ENCODE measurements around the gene CIZ1. TPM values are rescaled to one million over a fixed set of nuclear protein-coding genes. Genes with fewer than 3 reads are reported as not detected.

The CIZ1 gene
- total RNA-seq, 1 experiment from 2014 or later = 104 TPM

GRCh38 chr9:128153060-128153946 lies 38.1 kb downstream of the CIZ1 start:
- H3K9me3 Mint-ChIP-seq = no peaks in the 10 kb centered on the region
- no peaks in the 10 kb centered on the region for H3K27me3 ChIP-seq (ENCODE audit: insufficient read depth, low read length)

More at GRCh38 chr9:128153060-128153946, 38.1 kb downstream of the CIZ1 start:
- no peaks in the 10 kb centered on the region for H3K79me1 ChIP-seq (ENCODE audit: insufficient read depth, low read depth, low read length, poor library complexity, severe bottlenecking)
- no peak overlapping the region for H3K4me2 ChIP-seq (ENCODE audit: insufficient read depth, insufficient read length, low read length)
- H3K18ac ChIP-seq (ENCODE audit: insufficient read length, low read depth, low read length) = no peak overlapping the region
- H3K36me3 Mint-ChIP-seq (ENCODE audit: insufficient read depth in 1 of 3, low read depth in 3 of 3) = no peaks in the 10 kb centered on the region
- H3K23me2 ChIP-seq (ENCODE audit: insufficient read length, low read depth, low read length, poor library complexity, severe bottlenecking) = no peaks in the 10 kb centered on the region
- no peak overlapping the region for H4K91ac ChIP-seq (ENCODE audit: insufficient read length, low read depth, low read length)
- H3K4me1 Mint-ChIP-seq = peaks cover 7 to 15% of the 10 kb centered on the region in 2 experiments
- H3K79me2 ChIP-seq (ENCODE audit: insufficient read depth, low read length) = no peaks in the 10 kb centered on the region
- no peaks in the 10 kb centered on the region for H3K9me3 ChIP-seq (ENCODE audit: control insufficient read depth, low read depth, low read length)
- no peak overlapping the region for H3T11ph ChIP-seq (ENCODE audit: low read length)
- no peak overlapping the region for H2AK5ac ChIP-seq (ENCODE audit: insufficient read length, low read length)
- no peak overlapping the region for H3K23ac ChIP-seq (ENCODE audit: insufficient read length, low read depth, low read length)
- no peak overlapping the region for H2BK12ac ChIP-seq (ENCODE audit: insufficient read length, low read depth, low read length)
- H2BK5ac ChIP-seq (ENCODE audit: insufficient read length, low read length) = no peak overlapping the region
- no peak overlapping the region for H3K56ac ChIP-seq (ENCODE audit: insufficient read length, low read depth, low read length)
- H2BK120ac ChIP-seq (ENCODE audit: low read depth, low read length, poor library complexity, severe bottlenecking) = no peak overlapping the region
- no peak overlapping the region for H3K9ac ChIP-seq (ENCODE audit: extremely low read depth, insufficient read length, low read length)
- no peak overlapping the region for H4K8ac ChIP-seq (replicated peaks; ENCODE audit: insufficient read length, low read depth, low read length)
- no peak for TF ChIP-seq CTCF (conservative IDR thresholded peaks at IDR 0.05)
- no CpG with 5 or more reads among the region's 26 CpGs for WGBS (ENCODE audit: extremely low coverage, insufficient read length, low lambda C conversion rate)
- H3K4ac ChIP-seq (ENCODE audit: low read depth, low read length) = no peak overlapping the region
- DNase-seq = peak; percentile 26
- H2AFZ ChIP-seq (ENCODE audit: low read length) = no peak overlapping the region
- H3K27me3 Mint-ChIP-seq (ENCODE audit: low read depth) = peaks cover 10% of the 10 kb centered on the region
- no peak overlapping the region for H2BK20ac ChIP-seq (ENCODE audit: low read depth, low read length, poor library complexity, severe bottlenecking)
- H3K27ac ChIP-seq (ENCODE audit: insufficient read length, low read depth, low read length) = no peak overlapping the region
- H3K4me1 ChIP-seq (ENCODE audit: insufficient read depth, low read length) = no peaks in the 10 kb centered on the region
- no peaks in the 10 kb centered on the region for H4K20me1 ChIP-seq (ENCODE audit: control insufficient read depth, insufficient read depth, insufficient read length)
- no peak overlapping the region for H3K14ac ChIP-seq (ENCODE audit: insufficient read depth, low read length)
- no peak overlapping the region; a peak in 1 of 7 replicates for H3K27ac Mint-ChIP-seq
- no peak overlapping the region for H2BK15ac ChIP-seq (ENCODE audit: low read depth, low read length)
- no peak overlapping the region for H4K5ac ChIP-seq (ENCODE audit: insufficient read length, low read depth, low read length)
- H3K4me3 Mint-ChIP-seq = no peak overlapping the region

Data from H9 (cell line).